A673 (cell line): ENCODE data around the gene LATS2. TPM values are rescaled to one million over a fixed set of nuclear protein-coding genes. Genes with fewer than 3 reads are reported as not detected.

ENCODE experiments used
- BruUV-seq: library from RNA; stranded (reverse); fragments of 400-500 nt; replicated peaks from 2 replicates; lab custom pipeline; 2021; lab: Mats Ljungman, UMichigan
- CTCF ChIA-PET: fragments of 300-600 bp; sonication (Branson Sonifier 250); formaldehyde crosslinking; loops from one replicate; lab custom pipeline; 2022; ENCODE audit warnings: antibody characterized with exemption; lab: Charles Lee
- POLR2A ChIA-PET: fragments of 300-600 bp; sonication (Branson Sonifier 250); formaldehyde crosslinking; loops from one replicate; lab custom pipeline; 2022; ENCODE audit warnings: antibody characterized with exemption; ENCODE audit not compliant: low non-redundant PET; lab: Charles Lee
- DNase-seq: peaks from one replicate; pipeline ENCODE4 v3.0.0-alpha.2; 2015; ENCODE audit warnings: low spot score
- H3K27ac ChIP-seq: fragments of 200-600 bp; sonication (generic); 2 replicates; pipeline ENCODE4 v1.5.1; 2016; ENCODE audit warnings: mixed run types, low read depth, mild to moderate bottlenecking, mixed read lengths, antibody characterized with exemption, low read length; ENCODE audit not compliant: poor library complexity, severe bottlenecking
- H3K27me3 ChIP-seq: fragments of 200-600 bp; sonication (generic); replicated peaks from 2 replicates; pipeline ENCODE4 v1.6.1; 2017; ENCODE audit warnings: mixed run types, low read depth, mild to moderate bottlenecking, mixed read lengths, antibody characterized with exemption, low read length; ENCODE audit not compliant: insufficient read depth, poor library complexity
- H3K36me3 ChIP-seq: fragments of 200-600 bp; sonication (generic); 2 replicates; pipeline ENCODE4 v1.6.1; 2016; ENCODE audit warnings: mixed run types, mild to moderate bottlenecking, mixed read lengths, antibody characterized with exemption, low read length; ENCODE audit not compliant: insufficient read depth, poor library complexity, severe bottlenecking
- H3K4me1 ChIP-seq: fragments of 200-600 bp; sonication (generic); 2 replicates; pipeline ENCODE4 v1.6.1; 2017; ENCODE audit warnings: mixed run types, mild to moderate bottlenecking, mixed read lengths, antibody characterized with exemption, low read length; ENCODE audit not compliant: insufficient read depth, poor library complexity, severe bottlenecking
- H3K4me3 ChIP-seq: fragments of 200-600 bp; sonication (generic); 2 replicates; pipeline ENCODE4 v1.5.1; 2016; ENCODE audit warnings: low read depth, mixed run types, mild to moderate bottlenecking, mixed read lengths, low read length; ENCODE audit not compliant: poor library complexity, severe bottlenecking
- H3K9me3 ChIP-seq: fragments of 200-600 bp; sonication (generic); 2 replicates; pipeline ENCODE4 v1.6.1; 2016; ENCODE audit warnings: mixed run types, low read depth, mild to moderate bottlenecking, mixed read lengths, antibody characterized with exemption, low read length; ENCODE audit not compliant: poor library complexity, severe bottlenecking
- CTCF ChIP-seq: fragments of 300-800, 200-600 bp; sonication (generic); conservative IDR thresholded peaks from 2 replicates; pipeline ENCODE4 v1.5.1; 2017; ENCODE audit warnings: low read depth, mild to moderate bottlenecking, antibody characterized with exemption, low read length, moderate library complexity, mixed read lengths
- EZH2 ChIP-seq: fragments of 200-600 bp; sonication (generic); IDR thresholded peaks from 2 replicates; pipeline ENCODE4 v1.6.1; 2017; ENCODE audit warnings: borderline replicate concordance, low read depth, mild to moderate bottlenecking, mixed read lengths, antibody characterized with exemption, low read length; ENCODE audit not compliant: poor library complexity, severe bottlenecking
- intact Hi-C: fragments of 100-400 bp; cut with micrococcal nuclease; formaldehyde crosslinking; loops from one replicate; pipeline ENCODE4 v1.10.0; 2022; ENCODE audit not compliant: unreplicated experiment
- total RNA-seq: library from RNA; stranded (reverse); gene quantifications from 2 replicates; pipeline ENCODE4 v1.2.3, GENCODE V29; 2021

The LATS2 gene
- total RNA-seq, 1 experiment from 2014 or later = 13.1 TPM

GRCh38 chr13:21104199-21105019 lies 43.0 kb upstream of the LATS2 start:
- intact Hi-C loops = no loop called here
- BruUV-seq = no TSS peak
- Histone ChIP-seq H3K36me3 (no peaks in the 10 kb centered on the region), H3K4me3 (no peak overlapping the region), H3K4me1 (peaks cover 7% of the 10 kb centered on the region), H3K27me3 (no peaks in the 10 kb centered on the region), H3K9me3 (no peaks in the 10 kb centered on the region), H3K27ac (no peak overlapping the region)
- TF ChIP-seq CTCF (no peak), EZH2 (no peak)
- ChIA-PET CTCF (no interaction called here), POLR2A (interaction anchor here (0.6 kb wide), 1 partner anchor 76 kb away, joined by 16 read pairs; no protein-coding TSS in a partner anchor)
- DNase-seq = no peak

- Histone ChIP-seq H3K9me3 (no peaks in the 10 kb centered on the region), H3K27ac (no peak overlapping the region), H3K36me3 (no peaks in the 10 kb centered on the region), H3K27me3 (no peaks in the 10 kb centered on the region), H3K4me1 (peaks cover 7% of the 10 kb centered on the region), H3K4me3 (no peak overlapping the region)
- ChIA-PET CTCF (no interaction called here), POLR2A (no interaction called here)
- no TSS peak for BruUV-seq
- no peak for DNase-seq
- TF ChIP-seq EZH2 = no peak
- TF ChIP-seq CTCF = no peak
- intact Hi-C loops = no loop called here
Measured at GRCh38 chr13:21101865-21102576, 40.6 kb upstream of the LATS2 start.

GRCh38 chr13:21100994-21101757 lies 39.8 kb upstream of the LATS2 start:
- intact Hi-C loops = no loop called here
- ChIA-PET POLR2A (no interaction called here), CTCF (no interaction called here)
- Histone ChIP-seq H3K27ac (no peak overlapping the region), H3K4me3 (no peak overlapping the region), H3K36me3 (no peaks in the 10 kb centered on the region), H3K4me1 (peaks cover 6% of the 10 kb centered on the region), H3K27me3 (no peaks in the 10 kb centered on the region), H3K9me3 (no peaks in the 10 kb centered on the region)
- no peak for TF ChIP-seq CTCF
- TF ChIP-seq EZH2 = no peak
- no peak for DNase-seq
- BruUV-seq = no TSS peak
